ENCODE data around the gene GSTM4. TPM values are rescaled to one million over a fixed set of nuclear protein-coding genes. Genes with fewer than 3 reads are reported as not detected.

GSTM4 gene
- total RNA-seq, 1 experiment from 2014 or later = 24.6 TPM

DNA sequence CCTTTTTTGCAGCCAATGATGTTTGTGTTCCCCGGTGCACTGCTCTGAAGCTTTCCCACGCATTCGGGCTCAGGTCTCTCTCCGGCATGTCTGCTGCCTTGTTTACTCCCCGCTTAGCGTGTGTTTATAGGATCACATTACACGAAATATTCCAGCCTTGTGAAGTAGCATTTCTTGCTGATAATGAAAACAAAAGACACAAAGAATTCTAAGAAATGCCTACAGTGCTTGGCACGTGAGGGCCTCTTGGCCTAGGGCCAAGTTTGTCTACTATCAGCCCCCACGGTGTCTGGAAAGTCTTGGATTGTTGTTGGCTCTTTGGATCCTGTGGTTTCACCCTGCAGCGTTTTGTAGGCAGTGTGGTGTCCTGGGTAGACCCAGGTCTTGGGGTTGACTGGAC is 11.2 kb upstream of the GSTM4 start:
- Histone ChIP-seq H3K4ac (ENCODE audit: low read depth, low read length) (no peak overlapping the region), H3K9me3 (ENCODE audit: control insufficient read depth, low read depth, low read length) (no peaks in the 10 kb centered on the region), H3K4me1 (ENCODE audit: insufficient read depth, low read length) (no peaks in the 10 kb centered on the region), H2BK15ac (ENCODE audit: low read depth, low read length) (no peak overlapping the region), H3K18ac (ENCODE audit: insufficient read length, low read depth, low read length) (no peak overlapping the region), H3K27ac (ENCODE audit: insufficient read length, low read depth, low read length) (no peak overlapping the region), H3K23ac (ENCODE audit: insufficient read length, low read depth, low read length) (no peak overlapping the region), H3K9ac (ENCODE audit: extremely low read depth, insufficient read length, low read length) (no peak overlapping the region), H2AK5ac (ENCODE audit: insufficient read length, low read length) (no peak overlapping the region), H3K79me1 (ENCODE audit: insufficient read depth, low read depth, low read length, poor library complexity, severe bottlenecking) (no peaks in the 10 kb centered on the region), H2BK20ac (ENCODE audit: low read depth, low read length, poor library complexity, severe bottlenecking) (no peak overlapping the region), H3K23me2 (ENCODE audit: insufficient read length, low read depth, low read length, poor library complexity, severe bottlenecking) (no peaks in the 10 kb centered on the region), H2BK5ac (ENCODE audit: insufficient read length, low read length) (no peak overlapping the region), H4K5ac (ENCODE audit: insufficient read length, low read depth, low read length) (no peak overlapping the region), H3K79me2 (ENCODE audit: insufficient read depth, low read length) (no peaks in the 10 kb centered on the region), H3K4me2 (ENCODE audit: insufficient read depth, insufficient read length, low read length) (no peak overlapping the region), H3K14ac (ENCODE audit: insufficient read depth, low read length) (no peak overlapping the region), H2AFZ (ENCODE audit: low read length) (no peak overlapping the region), H4K91ac (ENCODE audit: insufficient read length, low read depth, low read length) (no peak overlapping the region), H2BK120ac (ENCODE audit: low read depth, low read length, poor library complexity, severe bottlenecking) (no peak overlapping the region), H4K20me1 (ENCODE audit: control insufficient read depth, insufficient read depth, insufficient read length) (no peaks in the 10 kb centered on the region), H3K56ac (ENCODE audit: insufficient read length, low read depth, low read length) (no peak overlapping the region), H3K27me3 (ENCODE audit: insufficient read depth, low read length) (no peaks in the 10 kb centered on the region), H2BK12ac (ENCODE audit: insufficient read length, low read depth, low read length) (no peak overlapping the region), H4K8ac (replicated peaks; ENCODE audit: insufficient read length, low read depth, low read length) (no peak overlapping the region), H3T11ph (ENCODE audit: low read length) (no peak overlapping the region)
- Mint-ChIP-seq H3K36me3 (ENCODE audit: insufficient read depth in 1 of 3, low read depth in 3 of 3) (no peaks in the 10 kb centered on the region; a peak in 2 of 7 replicates), H3K27me3 (ENCODE audit: low read depth) (peaks cover 15% of the 10 kb centered on the region), H3K4me1 (peaks cover 11 to 14% of the 10 kb centered on the region in 2 experiments), H3K27ac (no peak overlapping the region), H3K4me3 (no peak overlapping the region), H3K9me3 (peaks cover 5 to 13% of the 10 kb centered on the region in 2 experiments)
- no CpG with 5 or more reads among the region's 10 CpGs for WGBS (ENCODE audit: extremely low coverage, insufficient read length, low lambda C conversion rate)
- no peak for TF ChIP-seq CTCF (conservative IDR thresholded peaks at IDR 0.05)
- DNase-seq = no peak

Data from H9 (cell line).